Measurements from ENCODE around the gene AFAP1L2.

Gene AFAP1L2

DNA sequence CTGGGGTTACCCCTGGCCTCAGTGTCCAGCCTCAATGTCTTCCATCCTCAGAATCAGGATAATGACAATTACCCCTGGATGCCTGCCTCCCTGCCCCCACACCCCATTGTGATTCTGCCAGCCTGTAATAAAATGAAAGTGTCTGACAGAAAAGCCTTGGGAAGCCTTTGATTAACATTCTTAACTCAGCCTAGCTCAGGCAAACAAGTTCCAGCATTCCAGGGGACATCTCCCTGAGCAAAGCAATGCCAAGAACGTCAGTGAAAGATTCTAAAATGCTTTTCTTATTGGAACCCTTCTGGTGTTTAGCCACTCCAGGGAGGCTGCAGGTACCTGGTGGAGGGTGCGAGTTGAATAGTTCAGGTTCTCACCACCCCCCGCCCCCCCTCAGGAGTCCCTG, 18.7 kb downstream of the AFAP1L2 start:
- no peak for DNase-seq

- no peak for DNase-seq
Measured at GRCh38 chr10:114384601-114385000, 19.7 kb downstream of the AFAP1L2 start.

GRCh38 chr10:114384181-114384580, 20.1 kb downstream of the AFAP1L2 start:
- no peak for DNase-seq

GRCh38 chr10:114380797-114381196, 23.5 kb downstream of the AFAP1L2 start:
- DNase-seq = no peak

DNA sequence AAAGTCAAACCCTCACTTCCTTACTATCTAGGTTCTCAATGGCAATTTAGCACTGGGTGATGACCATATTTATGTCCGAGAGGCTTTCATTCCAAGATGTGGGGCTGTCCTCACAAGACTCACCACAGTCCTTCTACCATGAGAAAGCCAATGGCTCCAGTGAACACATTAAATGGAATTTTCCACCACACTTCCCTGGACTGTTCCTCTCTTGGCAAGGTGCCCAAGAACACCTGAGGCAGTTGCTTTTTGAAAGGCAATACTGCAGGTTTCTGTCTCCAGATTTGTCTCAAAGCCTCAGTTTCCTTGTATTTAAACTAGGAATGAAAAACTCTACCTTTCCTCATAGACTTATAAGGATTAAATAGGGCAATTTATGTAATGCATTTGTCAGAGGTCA, 24.2 kb downstream of the AFAP1L2 start:
- DNase-seq = no peak

DNA sequence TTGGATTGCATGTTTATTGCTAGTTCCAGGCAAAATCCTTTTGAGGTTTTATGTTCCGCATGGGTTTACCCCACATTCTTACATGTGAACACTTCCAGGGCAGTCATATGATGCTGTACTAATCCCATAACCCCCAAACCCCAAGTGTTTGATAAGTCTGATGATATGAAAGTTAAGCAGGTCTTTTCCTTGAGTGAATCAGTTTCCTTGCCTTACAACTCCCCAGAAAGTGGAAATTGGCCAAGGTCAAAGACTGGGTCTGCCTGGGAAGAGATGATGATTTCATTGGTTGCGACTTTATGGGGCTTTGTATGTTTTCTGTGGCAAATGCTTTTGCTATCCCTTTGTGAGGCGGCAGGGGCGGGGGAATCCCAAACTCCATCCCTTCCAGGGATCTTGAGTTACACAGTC, 24.7 kb downstream of the AFAP1L2 start:
- DNase-seq = no peak

DNA sequence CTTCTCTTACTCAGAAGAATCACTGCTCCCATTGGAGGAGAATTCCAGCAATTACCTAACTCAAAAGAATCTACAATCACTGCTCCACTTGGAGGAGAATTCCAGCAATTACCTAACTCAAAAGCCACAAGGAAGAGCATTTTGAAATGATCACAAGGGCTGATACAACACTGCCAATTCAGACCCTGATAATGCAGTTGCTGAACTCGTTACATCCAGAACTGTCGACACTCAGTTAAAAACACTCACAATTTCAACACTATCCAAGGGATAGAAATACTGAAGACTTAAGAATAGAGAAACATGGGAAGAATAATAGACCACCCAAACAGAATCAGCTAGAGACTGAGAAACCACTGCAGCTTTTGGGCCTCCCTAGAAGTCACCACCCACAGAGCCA, 27.8 kb downstream of the AFAP1L2 start:
- no peak for DNase-seq

- DNase-seq = no peak
Measured at GRCh38 chr10:114375047-114375446, 29.3 kb downstream of the AFAP1L2 start.

DNA sequence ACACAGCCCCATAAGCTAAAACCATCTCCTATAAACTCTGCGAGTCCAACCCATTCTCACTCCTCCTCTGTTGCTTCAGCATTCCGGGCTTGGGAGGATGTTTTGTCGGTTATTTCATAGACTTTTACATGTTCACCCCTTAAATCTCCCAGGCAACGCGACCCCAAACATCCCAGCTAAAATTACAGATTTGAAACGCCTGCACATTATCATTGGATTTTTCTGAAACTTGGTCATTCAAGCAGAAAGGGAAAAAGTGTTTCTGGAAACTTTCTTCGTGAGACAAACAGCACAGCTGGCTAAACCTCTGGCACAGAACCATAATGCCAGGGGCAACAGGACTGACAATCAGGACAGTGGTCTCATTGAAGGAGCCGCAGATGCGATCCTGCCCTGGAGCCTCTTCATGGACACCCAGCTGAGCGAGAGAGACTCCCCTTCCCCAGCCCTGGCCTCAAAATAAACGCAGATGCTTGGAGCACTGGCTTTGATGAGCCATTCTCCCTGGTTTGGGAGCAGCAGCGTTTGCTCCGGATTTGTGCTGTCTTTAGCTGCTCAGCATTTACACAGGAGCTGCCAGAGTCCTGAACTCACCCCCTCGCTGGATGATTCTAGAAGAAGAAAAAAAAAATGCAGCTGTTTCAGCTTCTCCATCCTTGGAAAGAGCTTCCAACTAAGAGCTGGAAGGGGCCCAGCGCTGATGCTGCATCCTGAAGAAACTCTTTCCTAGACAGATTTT, 30.1 kb downstream of the AFAP1L2 start:
- no peak for DNase-seq

DNA sequence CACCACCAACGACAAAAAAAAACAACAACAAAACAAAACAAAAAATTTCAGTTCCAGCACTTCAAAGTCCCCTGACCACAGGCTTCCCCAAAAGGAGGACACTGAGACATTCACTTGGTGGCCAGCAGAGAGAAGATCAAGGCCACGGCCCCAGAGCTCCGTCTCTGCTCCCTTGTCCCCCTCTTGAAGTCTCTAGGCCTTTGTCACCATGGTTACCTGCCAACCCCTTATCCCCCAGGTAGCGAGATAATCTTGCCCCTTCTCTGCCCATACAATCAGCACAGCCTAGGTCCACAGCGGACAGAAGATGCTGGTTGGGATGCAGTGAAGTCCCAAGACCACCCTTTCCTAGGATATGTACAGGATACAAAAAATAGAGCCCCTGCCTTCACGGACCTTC, 30.7 kb downstream of the AFAP1L2 start:
- DNase-seq = no peak

GRCh38 chr10:114372995-114373394, 31.3 kb downstream of the AFAP1L2 start:
- no peak for DNase-seq

GRCh38 chr10:114372179-114372578, 32.1 kb downstream of the AFAP1L2 start:
- no peak for DNase-seq

DNA sequence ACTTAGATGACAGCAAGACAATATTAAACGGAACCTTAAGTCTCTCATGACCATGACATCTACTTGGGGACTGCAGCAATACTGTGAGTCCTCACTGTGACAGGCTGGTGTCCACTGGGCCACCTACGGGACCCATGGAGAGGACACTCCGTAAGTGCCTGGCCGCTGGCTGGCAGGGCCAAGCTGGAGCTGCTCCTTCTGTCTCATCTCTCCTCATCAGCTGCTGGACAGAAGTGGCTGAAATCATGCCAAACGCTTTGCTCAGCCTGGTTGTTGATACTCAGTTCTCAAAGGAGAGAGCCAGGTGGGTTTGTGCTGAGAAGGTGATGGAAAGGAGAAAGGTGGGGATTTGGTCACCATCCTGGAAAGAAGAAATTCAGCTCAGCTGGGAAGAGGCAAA, 33.3 kb downstream of the AFAP1L2 start:
- no peak for DNase-seq

- DNase-seq = no peak
Measured at GRCh38 chr10:114370199-114370598, 34.1 kb downstream of the AFAP1L2 start.

DNA sequence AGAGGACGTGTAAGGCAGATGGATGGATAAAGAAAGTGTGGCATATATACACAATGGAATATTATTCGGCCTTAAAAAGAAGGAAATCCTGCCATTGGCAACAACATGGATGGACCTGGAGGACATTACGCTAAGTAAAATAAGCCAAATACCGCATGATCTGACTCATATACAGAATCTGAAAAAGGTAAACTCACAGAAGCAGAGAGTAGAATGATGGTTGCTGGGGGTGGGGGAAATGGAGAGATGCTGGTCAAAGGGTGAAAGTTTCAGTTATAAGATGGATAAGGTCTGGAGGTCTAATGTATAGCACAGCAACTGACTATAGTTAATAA, 36.3 kb downstream of the AFAP1L2 start:
- no peak for DNase-seq

DNA sequence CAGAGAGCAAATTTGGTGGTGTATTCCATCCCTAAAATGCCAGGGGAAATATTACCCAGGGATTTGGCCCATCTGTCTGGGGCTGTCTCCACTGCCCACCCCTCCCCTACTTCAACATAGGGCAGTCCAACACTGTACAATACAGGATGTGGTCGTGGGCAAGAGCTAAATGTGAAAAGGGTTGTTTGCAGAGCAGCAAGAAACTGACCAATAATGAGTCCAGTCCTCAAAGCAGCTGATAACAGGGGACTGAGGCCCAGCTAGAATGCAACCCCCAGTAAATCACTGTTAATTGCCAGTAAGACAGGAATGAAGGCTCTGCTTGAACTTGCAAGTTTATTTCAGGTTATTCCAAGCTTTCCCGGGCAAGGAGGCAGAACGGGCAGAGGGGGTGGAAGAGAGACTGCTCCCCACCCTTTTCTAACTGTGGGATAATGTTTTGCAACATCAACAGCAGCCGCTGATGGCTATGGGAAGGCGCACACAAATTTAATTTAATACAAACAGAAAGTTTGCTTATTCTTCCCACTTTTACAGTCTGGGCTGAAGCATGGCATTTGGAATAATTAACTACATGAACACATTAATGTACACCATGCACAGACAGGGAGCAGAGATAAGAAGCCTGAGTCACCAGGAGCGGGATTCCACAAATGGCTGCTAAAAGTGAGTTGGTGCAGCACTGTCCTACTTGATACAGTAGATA, 36.8 kb downstream of the AFAP1L2 start:
- no peak for DNase-seq

DNA sequence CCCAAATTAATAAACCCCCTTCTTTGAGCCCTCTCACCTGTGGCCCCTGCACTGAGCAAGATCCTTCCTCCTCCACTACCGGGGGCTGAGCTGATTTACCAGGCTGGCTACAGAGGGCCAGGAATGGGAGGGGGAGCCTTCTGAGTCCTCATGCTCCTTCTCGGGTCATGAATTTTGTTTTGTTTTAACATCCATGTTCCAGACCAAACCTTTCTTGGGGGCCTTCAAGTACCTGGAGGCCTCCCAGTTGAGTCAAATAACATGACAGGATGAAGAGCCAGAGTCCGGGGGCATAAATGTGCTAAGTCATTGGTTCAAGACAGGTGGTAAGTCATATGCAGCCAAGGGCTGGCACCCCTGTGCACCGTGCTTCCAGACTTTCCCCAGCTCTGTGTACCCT, 39.6 kb downstream of the AFAP1L2 start:
- no peak for DNase-seq

DNA sequence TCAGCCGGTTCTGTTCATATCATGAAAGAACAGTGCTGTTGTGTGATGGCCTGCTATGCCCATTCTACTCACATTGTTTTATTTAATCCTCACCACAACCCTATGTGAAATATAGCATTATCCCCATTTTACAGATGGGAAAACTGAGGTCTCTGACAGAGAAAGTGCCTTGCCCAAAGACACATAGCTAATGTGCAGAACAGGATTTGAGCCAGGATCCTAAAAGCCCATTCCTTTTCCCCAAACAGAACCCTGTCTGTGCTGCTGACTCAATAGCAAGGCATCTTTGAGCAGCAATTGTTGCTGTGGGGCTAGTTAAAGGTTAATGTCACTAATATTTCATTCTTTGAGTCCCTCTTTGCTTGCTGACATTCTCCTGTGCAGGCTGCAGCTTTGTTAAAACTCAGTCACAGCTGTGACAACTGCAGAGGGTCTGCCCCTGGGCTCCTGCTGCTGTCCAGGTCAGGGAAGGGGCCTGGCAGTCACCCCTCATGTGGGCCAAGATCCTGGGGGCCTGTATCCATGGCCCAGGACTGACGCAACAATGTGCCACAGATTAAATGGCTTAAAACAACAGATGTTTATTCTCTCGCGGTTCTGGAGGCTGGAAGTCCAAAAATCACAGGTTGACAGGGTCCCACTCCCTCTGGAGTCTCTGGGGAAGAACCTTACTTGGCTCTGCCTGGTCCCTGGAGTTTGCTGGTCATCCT, 40.4 kb downstream of the AFAP1L2 start:
- no peak for DNase-seq

DNA sequence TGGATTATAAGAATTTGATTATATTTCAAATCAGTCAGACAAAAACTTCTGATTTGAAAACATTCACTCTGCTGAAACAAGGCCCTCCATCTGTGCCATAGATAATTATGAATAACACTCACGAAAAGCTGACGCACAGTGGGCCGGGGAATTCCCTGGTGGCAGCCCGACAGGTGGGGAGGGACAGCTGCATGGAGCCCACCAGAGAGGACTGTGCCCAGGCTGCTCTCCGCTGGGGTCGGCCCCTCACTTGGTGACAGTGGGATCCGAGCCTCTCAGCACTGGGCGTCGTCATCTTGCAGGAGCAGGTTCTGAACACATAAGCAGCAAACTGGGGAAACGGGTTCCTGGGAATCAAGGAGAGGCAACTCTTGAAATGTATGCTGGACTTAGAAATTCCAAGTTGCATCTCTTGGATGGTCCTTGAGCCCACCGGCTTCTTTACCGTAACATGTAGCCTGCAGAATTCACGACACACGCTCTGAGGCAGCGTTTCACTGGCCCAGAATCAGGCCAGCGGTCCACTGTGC, 41.4 kb downstream of the AFAP1L2 start:
- no peak for DNase-seq

GRCh38 chr10:114359953-114360345, 44.4 kb downstream of the AFAP1L2 start:
- DNase-seq = no peak

- no peak for DNase-seq
Measured at GRCh38 chr10:114359041-114359952, 45.0 kb downstream of the AFAP1L2 start.

GRCh38 chr10:114357515-114357996, 46.7 kb downstream of the AFAP1L2 start:
- DNase-seq = no peak
